ENCODE results near the gene HOXA9. TPM values are rescaled to one million over a fixed set of nuclear protein-coding genes. Genes with fewer than 3 reads are reported as not detected.
A peak's percentile ranks its signal among the peaks of the same experiment; 100 is the strongest.

The HOXA9 gene
- total and polyA plus RNA-seq, 4 donors: 0.02 to 0.70 TPM; not detected in 2

DNA sequence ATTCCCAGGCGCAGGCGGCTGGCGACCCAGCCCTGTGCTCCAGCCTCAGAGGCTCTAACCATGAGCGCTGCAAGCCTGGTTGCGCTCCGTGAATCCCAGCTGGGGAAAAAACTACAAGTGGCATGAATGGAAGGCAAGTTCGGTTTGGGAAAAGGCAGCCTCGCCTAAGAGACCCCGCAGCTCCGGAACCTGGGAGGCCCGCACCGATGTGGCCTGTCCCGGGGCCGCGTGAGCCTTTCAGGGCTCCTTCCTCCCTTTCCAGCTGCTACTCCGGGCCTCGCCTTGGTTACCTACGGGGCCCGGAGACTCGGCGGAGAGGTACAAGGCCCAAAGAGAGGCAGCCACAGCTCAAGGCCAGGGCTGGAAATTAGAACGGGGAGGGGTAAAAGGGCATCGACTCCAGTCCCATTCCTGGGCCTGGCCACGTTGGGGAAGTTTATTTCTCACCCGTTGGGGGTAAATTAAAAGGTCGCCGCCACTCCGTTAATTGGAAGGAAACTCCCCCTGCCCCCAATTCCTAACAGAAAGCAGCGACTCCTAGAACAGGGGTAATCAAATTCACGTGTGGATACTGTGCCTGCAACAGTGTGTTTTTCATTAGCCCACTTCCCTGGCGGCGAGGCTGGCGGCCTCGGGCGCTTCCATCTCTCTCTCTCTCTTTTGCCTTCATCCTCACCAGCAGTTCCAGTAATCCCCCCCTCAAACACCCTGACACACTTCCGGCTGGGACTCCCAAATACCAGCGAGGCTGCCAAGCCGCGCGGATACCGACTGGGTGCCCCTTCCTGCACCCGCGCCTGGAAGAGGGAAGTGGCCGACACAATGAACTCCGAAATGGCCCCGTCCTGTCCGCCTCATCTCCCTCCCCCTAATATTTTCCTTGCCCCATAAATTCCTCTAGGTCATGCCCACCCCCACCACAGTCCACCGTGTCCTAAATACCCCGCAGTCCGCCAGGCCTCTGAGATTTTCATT lies 1.5 kb upstream of the HOXA9 start:
- no peak overlapping the region for H3K4me3 ChIP-seq (ENCODE audit: low read depth in 1 of 3, low read length in 3 of 3)
- no peak overlapping the region for H3K9ac ChIP-seq (ENCODE audit: low read depth in 1 of 2, low read length in 2 of 2)
- H3K9me3 ChIP-seq (ENCODE audit: control insufficient read depth in 4 of 4, low read length in 3 of 4): peaks cover 0 to 10% (median under 1%) of the 10 kb centered on the region in 4 donors
- peaks cover 0 to 13% (median 3%) of the 10 kb centered on the region in 4 donors for H3K4me1 ChIP-seq (ENCODE audit: control insufficient read depth in 4 of 4, insufficient read depth in 4 of 4, low read length in 3 of 4)
- peaks cover 8 to 56% (median 21%) of the 10 kb centered on the region in 4 donors for H3K27me3 ChIP-seq (ENCODE audit: control insufficient read depth in 4 of 4, insufficient read depth in 4 of 4, low read length in 3 of 4)
- 7% methylated on average over 50 of the region's 50 CpGs for WGBS
- no peak for DNase-seq (ENCODE audit: low spot score)
- no peaks in the 10 kb centered on the region for H3K36me3 ChIP-seq (ENCODE audit: control insufficient read depth in 4 of 4, insufficient read depth in 3 of 4, low read depth in 1 of 4, low read length in 3 of 4)
- no peak for TF ChIP-seq NR2F2 (IDR thresholded peaks at IDR 0.05)
- no peak for TF ChIP-seq TAF1 (conservative IDR thresholded peaks at IDR 0.05)
- TF ChIP-seq, protein P1, sequence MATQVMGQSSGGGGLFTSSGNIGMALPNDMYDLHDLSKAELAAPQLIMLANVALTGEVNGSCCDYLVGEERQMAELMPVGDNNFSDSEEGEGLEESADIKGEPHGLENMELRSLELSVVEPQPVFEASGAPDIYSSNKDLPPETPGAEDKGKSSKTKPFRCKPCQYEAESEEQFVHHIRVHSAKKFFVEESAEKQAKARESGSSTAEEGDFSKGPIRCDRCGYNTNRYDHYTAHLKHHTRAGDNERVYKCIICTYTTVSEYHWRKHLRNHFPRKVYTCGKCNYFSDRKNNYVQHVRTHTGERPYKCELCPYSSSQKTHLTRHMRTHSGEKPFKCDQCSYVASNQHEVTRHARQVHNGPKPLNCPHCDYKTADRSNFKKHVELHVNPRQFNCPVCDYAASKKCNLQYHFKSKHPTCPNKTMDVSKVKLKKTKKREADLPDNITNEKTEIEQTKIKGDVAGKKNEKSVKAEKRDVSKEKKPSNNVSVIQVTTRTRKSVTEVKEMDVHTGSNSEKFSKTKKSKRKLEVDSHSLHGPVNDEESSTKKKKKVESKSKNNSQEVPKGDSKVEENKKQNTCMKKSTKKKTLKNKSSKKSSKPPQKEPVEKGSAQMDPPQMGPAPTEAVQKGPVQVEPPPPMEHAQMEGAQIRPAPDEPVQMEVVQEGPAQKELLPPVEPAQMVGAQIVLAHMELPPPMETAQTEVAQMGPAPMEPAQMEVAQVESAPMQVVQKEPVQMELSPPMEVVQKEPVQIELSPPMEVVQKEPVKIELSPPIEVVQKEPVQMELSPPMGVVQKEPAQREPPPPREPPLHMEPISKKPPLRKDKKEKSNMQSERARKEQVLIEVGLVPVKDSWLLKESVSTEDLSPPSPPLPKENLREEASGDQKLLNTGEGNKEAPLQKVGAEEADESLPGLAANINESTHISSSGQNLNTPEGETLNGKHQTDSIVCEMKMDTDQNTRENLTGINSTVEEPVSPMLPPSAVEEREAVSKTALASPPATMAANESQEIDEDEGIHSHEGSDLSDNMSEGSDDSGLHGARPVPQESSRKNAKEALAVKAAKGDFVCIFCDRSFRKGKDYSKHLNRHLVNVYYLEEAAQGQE (IDR thresholded peaks at IDR 0.05): no peak
- H3K27ac ChIP-seq (ENCODE audit: low read depth in 1 of 2, low read length in 2 of 2): no peak overlapping the region

DNA sequence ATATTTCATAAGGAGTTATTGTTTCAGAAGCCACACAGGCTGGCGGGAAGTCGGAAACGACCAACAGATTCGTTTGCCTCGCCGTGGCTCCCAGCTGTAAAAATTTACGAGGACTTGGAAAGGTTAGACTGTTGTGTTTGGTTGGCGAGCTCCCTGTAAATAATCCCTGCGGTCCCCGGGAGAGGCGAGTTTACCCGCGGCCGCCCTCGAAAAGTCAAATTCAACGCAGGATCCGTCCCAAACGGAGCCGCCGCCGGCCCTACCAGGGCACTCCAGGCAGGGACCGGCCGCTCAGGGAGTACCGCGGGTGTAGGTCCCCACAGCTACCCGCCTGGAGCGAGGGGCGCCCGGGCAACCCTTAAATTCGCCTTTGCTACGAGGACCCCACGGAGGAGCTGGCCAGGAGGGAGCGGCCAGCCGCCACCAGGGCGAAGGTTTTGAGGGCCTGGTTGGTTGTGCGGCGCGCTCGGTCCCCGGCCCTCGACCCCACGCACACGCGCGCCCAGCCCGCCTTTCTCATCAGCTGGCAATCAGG lies 726 bp upstream of the HOXA9 start:
- no peak for DNase-seq (ENCODE audit: low spot score)
- Histone ChIP-seq H3K9me3 (ENCODE audit: control insufficient read depth in 4 of 4, low read length in 3 of 4) (peaks cover 0 to 10% (median under 1%) of the 10 kb centered on the region in 4 donors), H3K36me3 (ENCODE audit: control insufficient read depth in 4 of 4, insufficient read depth in 3 of 4, low read depth in 1 of 4, low read length in 3 of 4) (no peaks in the 10 kb centered on the region), H3K4me3 (ENCODE audit: low read depth in 1 of 3, low read length in 3 of 3) (peak overlapping the region in 1 of 3 donors; percentile 9), H3K27me3 (ENCODE audit: control insufficient read depth in 4 of 4, insufficient read depth in 4 of 4, low read length in 3 of 4) (peaks cover 9 to 58% (median 21%) of the 10 kb centered on the region in 4 donors), H3K4me1 (ENCODE audit: control insufficient read depth in 4 of 4, insufficient read depth in 4 of 4, low read length in 3 of 4) (peaks cover 2 to 15% (median 3%) of the 10 kb centered on the region in 4 donors), H3K27ac (ENCODE audit: low read depth in 1 of 2, low read length in 2 of 2) (no peak overlapping the region), H3K9ac (ENCODE audit: low read depth in 1 of 2, low read length in 2 of 2) (no peak overlapping the region)
- TF ChIP-seq TAF1 (conservative IDR thresholded peaks at IDR 0.05) (no peak), FOXA2 (IDR thresholded peaks at IDR 0.05) (no peak), YY1 (IDR thresholded peaks at IDR 0.05) (no peak), EGR1 (IDR thresholded peaks at IDR 0.05; ENCODE audit: low read depth in 2 of 2) (no peak), FOXA1 (IDR thresholded peaks at IDR 0.05) (no peak)
- WGBS: 8% methylated on average over 46 of the region's 46 CpGs

DNA sequence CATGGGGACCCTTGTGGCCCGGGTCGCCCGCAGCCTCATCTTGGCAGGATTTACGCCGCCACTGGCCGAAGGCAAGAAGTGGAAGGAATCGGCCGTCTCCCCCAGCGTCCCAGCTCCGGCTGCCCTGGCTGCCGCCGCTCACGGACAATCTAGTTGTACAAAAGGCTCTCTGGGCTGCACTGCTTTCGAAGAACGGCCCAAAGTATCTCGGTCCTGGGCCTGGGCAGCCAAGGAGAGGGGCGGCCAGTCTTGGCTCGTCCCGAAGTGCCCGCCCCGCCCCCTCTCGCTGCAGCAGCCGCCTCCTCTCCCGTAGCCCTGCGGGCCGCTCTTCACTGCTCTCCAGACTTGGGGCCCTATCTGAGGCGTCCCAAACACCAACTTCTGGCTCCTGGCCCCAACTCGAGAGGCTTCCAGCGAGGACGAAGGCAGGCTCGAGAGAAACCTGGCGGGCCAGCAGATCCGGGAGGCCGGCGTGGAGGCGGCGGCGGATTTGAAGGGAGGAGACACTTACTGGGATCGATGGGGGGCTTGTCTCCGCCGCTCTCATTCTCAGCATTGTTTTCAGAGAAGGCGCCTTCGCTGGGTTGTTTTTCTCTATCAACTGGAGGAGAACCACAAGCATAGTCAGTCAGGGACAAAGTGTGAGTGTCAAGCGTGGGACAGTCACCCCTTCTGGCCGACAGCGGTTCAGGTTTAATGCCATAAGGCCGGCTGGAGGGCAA lies 809 bp downstream of the HOXA9 start:
- no peak for TF ChIP-seq FOXA2 (IDR thresholded peaks at IDR 0.05)
- TF ChIP-seq, protein P2, sequence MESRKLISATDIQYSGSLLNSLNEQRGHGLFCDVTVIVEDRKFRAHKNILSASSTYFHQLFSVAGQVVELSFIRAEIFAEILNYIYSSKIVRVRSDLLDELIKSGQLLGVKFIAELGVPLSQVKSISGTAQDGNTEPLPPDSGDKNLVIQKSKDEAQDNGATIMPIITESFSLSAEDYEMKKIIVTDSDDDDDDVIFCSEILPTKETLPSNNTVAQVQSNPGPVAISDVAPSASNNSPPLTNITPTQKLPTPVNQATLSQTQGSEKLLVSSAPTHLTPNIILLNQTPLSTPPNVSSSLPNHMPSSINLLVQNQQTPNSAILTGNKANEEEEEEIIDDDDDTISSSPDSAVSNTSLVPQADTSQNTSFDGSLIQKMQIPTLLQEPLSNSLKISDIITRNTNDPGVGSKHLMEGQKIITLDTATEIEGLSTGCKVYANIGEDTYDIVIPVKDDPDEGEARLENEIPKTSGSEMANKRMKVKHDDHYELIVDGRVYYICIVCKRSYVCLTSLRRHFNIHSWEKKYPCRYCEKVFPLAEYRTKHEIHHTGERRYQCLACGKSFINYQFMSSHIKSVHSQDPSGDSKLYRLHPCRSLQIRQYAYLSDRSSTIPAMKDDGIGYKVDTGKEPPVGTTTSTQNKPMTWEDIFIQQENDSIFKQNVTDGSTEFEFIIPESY (IDR thresholded peaks at IDR 0.05): no peak
- TF ChIP-seq, protein P3, sequence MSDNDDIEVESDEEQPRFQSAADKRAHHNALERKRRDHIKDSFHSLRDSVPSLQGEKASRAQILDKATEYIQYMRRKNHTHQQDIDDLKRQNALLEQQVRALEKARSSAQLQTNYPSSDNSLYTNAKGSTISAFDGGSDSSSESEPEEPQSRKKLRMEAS (IDR thresholded peaks at IDR 0.05): no peak
- TF ChIP-seq, protein P4, sequence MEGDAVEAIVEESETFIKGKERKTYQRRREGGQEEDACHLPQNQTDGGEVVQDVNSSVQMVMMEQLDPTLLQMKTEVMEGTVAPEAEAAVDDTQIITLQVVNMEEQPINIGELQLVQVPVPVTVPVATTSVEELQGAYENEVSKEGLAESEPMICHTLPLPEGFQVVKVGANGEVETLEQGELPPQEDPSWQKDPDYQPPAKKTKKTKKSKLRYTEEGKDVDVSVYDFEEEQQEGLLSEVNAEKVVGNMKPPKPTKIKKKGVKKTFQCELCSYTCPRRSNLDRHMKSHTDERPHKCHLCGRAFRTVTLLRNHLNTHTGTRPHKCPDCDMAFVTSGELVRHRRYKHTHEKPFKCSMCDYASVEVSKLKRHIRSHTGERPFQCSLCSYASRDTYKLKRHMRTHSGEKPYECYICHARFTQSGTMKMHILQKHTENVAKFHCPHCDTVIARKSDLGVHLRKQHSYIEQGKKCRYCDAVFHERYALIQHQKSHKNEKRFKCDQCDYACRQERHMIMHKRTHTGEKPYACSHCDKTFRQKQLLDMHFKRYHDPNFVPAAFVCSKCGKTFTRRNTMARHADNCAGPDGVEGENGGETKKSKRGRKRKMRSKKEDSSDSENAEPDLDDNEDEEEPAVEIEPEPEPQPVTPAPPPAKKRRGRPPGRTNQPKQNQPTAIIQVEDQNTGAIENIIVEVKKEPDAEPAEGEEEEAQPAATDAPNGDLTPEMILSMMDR (IDR thresholded peaks at IDR 0.05; ENCODE audit: low read depth, low read length, missing input control): no peak
- no peak for TF ChIP-seq EGR1 (IDR thresholded peaks at IDR 0.05; ENCODE audit: low read depth in 2 of 2)
- Histone ChIP-seq H3K4me1 (ENCODE audit: control insufficient read depth in 4 of 4, insufficient read depth in 4 of 4, low read length in 3 of 4) (peaks cover 8 to 27% (median 10%) of the 10 kb centered on the region in 4 donors), H3K27me3 (ENCODE audit: control insufficient read depth in 4 of 4, insufficient read depth in 4 of 4, low read length in 3 of 4) (peaks cover 9 to 56% (median 22%) of the 10 kb centered on the region in 4 donors), H3K9me3 (ENCODE audit: control insufficient read depth in 4 of 4, low read length in 3 of 4) (peaks cover 0 to 10% (median under 1%) of the 10 kb centered on the region in 4 donors), H3K4me3 (ENCODE audit: low read depth in 1 of 3, low read length in 3 of 3) (peak overlapping the region in 1 of 3 donors; percentile 17), H3K27ac (ENCODE audit: low read depth in 1 of 2, low read length in 2 of 2) (no peak overlapping the region), H3K9ac (ENCODE audit: low read depth in 1 of 2, low read length in 2 of 2) (no peak overlapping the region), H3K36me3 (ENCODE audit: control insufficient read depth in 4 of 4, insufficient read depth in 3 of 4, low read depth in 1 of 4, low read length in 3 of 4) (no peaks in the 10 kb centered on the region)
- no peak for DNase-seq (ENCODE audit: low spot score)
- 4% methylated on average over 47 of the region's 47 CpGs for WGBS
